Hematopoietic multipotent progenitor cell treated with erythropoietin and hydrocortisone succinate and interleukin-3 and kit ligand, for 4 days (in vitro differentiated cells): ENCODE results near the gene LMTK3.

Source experiments
- DNase-seq: peaks from one replicate; pipeline ENCODE4 v3.0.0-alpha.2; 2015

The LMTK3 gene

DNA sequence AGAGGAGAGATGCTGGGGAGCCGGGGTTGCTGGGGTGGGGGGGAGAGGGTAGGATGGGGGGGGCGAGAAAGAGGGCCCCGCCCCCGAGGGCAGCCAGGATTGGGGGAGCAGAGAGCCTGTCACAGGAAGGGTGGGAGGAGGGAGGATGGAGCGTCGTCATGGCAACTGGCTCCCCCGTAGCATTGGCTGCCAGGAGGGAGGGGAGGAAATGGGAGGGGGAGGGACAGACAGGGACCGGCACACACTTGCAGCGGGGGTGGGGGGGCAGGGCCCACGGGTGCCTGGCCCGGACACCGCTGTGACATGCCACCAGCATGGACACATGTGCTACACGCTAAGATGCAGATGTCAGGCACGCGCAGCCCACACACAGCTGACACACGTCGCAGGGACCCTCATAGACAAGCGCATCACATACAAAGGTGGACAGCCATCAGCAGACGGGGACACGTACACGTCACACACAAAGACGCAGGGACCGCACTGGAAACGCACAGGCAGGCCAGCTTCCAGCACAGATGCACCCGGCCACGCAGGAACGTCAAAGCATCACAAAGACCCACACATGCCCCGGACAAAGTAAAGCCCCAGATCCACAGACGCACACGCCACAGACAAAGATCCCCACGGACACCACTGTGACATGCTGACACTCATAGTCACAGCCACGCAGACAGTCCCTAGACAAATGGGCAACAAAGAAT, at the start of gene LMTK3:
Gene LMTK3, minus strand, starts transcription at position 36 of the 704 bp plus-strand sequence. CDS start 259 bp downstream, outside the sequence.
- peak; percentile 67 for DNase-seq

- no peak for DNase-seq
Measured at GRCh38 chr19:48561412-48561811, 49.8 kb upstream of the LMTK3 start.

DNA sequence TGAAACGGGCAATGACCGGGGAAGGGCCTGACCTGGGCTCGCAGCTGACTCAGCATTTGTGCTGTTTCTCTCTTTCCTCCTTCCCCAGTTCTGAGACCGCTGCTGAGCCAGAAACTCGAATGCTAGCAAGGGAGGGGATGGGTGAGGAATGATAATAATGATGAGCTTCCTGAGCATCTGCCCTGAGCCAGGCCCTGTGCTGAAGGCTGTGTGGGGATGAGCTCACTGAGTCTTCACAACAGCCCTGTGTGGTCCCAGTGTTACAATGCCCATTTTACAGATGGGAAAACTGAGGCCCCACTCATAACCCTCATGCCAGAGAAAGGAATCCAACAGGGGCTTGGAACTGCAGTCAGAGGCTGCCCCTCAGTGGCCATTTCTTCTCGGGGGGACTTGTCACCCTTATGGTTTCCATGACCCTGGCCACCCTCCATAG, 48.5 kb upstream of the LMTK3 start:
- DNase-seq: peak; percentile 50

GRCh38 chr19:48558018-48558684, 46.5 kb upstream of the LMTK3 start:
- DNase-seq: peak; percentile 46

DNA sequence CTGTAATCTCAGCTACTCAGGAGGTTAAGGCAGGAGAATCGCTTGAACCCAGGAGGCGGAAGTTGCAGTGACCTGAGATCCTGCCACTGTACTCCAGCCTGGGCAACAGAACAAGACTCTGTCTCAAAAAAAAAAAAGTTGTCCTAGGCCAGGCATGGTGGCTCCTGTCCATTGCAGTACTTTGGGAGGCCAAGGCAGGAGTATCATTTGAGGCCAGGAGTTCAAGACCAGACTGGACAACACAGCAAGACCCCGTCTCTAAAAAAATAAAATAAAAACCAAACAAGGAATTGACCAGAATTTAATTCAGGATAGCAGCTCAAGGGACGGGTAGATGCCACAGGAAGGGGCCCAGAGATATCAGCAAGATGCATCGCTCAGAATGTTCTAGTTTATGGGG, 45.2 kb upstream of the LMTK3 start:
- no peak for DNase-seq

DNA sequence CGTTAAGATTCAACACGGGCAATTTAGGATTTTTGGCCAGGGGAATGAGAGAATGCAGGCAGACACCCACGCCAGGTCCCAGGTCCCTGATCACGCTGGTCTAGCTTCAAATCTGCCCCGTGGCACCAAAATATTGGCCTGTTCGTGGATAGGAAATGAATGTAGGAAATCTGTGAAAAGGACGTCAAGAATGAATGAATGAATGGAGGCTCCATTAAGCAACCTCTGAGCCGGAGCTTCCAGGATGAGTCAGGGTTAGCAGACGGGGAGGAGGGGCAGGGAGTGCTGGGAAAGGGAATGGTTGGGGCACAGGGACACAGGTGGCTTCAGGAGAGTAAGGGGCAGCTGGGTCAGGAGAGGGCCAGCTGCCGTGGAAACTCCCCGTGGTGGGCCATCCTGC, 44.5 kb upstream of the LMTK3 start:
- DNase-seq: no peak

GRCh38 chr19:48554385-48555091, 42.9 kb upstream of the LMTK3 start:
- no peak for DNase-seq

GRCh38 chr19:48553676-48554384, 42.2 kb upstream of the LMTK3 start:
- no peak for DNase-seq

DNA sequence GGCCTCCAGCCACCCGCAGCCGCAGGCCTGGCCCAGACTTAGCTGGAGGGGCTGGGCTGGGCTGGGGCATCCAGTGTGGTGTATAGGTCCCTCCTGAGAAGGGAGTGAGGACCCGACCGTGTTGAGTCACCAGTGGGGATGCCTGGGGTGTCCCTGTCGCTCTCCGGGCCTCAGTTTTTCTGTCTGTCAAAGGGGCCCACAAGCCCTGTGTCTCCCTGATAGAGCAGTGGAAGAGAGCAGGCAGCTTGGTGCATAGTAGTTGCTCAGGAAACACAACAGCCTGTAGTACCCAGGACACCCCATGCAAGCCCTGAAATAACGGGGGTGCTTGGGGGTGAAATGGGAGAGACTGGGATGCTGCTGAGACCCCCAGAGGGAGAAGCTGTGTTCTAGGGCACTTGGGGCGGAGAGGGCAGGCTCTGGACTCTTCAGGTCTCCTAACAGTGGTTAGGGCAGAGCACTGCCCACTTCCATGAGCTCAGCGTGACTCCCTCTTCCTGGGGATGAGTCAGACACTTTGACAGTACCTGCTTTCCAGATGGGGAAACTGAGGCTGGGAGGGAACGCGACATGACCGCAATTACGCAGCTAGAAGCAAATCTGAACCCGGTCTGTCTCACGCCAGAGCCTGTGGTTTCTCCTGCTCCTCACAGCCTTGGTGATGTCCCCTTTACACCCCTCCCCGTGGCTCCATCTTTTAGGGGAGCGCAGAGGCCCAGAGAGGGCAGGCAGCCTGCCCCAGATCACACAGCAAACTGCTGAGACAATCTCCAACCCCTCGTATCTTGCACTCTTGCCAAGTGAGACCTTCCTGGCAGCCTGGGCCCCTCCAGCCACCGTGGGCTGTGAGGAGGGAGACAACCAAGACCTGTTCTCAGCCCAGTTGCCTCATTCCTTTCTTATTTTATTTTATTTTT, 41.0 kb upstream of the LMTK3 start:
- no peak for DNase-seq

GRCh38 chr19:48551437-48552302, 40.0 kb upstream of the LMTK3 start, which contains the start of gene SULT2B1:
TSS of gene SULT2B1 (plus strand) at chr19:48552172. CDS start at chr19:48552253, 81 bp downstream.
- DNase-seq: no peak

- DNase-seq: no peak
Measured at GRCh38 chr19:48549380-48549779, 37.7 kb upstream of the LMTK3 start.

DNA sequence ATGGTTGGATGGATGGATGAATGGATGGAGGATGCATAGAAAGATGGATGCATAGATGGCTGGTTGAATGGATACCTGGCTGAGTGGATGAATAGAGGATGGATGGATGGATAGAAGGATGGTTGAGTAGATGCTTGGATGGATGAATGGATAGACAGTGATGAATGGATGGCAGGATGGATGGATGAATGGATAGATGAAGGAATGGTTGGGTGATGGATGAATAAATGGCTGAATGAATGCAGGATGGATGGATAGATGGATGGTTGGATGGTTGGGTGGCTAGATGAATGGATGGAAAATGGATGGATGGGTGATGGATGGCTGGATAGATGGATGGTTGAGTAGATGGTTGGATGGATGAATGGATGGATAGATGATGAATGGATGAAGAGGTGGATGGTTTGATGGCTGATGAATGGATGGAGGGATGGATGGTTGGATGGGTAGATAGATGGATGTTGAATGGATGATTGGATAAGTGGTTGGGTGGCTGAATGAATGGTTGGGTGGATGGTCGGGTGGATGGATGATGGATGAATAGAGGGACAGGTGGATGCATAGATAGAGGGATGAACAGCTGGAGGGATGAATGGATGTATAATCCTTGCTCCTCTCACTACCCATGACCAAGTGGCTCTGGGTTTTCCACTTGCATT, 36.7 kb upstream of the LMTK3 start:
- no peak for DNase-seq

DNA sequence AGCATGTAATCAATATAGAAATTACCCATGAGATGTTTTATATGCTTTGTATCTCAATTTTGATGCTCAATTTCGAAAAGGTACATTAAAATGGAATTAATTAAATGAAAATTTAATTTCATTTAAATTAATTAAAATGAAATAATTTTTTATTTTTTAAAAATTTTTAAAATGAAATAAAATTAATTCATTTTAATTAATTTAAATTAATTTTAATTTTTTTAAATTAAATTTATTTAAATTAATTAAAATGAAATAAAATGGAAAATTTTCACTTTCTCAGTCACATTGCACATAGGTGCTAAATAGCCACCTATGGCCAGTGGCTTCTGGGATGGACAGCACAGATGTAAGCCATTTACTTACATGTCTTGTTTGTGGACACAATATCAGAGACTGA, 36.1 kb upstream of the LMTK3 start:
- DNase-seq: no peak

DNA sequence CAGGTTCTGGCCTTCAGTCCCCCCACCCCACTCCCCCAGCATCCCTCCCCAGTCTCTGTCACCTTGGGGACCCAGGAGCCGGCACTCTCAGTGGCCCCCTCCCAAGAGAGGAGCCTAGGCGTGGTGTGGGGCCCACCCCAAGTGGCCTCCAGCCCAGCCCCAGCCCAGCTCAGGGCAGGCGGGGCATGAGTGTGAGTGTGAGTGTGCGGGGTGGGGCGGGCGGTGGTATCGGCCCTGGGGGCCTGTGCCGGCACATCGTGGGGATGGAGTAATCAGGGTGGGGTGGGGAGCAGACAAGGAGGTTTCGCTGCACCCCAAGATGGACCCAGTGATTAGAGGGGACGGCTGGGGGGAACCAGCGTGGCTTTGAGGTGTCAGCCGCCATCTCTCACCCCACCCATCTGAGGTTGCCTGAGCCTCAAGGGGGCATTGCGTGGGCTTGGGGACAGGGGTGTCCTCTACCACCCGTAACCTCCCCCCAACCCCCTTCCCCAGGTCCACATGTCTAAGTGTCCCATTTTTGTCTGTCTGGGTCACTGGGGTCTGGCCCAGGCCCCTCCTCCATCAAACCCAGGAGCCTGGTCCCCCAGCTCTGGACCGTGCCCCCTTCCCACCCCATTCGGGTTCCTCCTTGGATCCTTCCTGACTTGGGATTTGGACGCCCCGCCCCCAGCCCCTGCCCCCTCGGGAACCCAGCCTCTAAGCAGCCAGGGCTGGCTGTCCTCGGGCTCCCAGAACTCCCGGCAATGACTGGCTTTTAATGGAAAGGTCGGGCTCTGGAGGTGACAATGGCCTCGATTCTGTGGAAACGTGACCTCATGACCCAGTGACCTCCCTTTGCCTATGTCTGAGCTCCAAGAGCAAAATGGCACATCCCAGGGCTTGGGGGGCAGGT, 33.5 kb upstream of the LMTK3 start:
- no peak for DNase-seq

- peak; percentile 34 for DNase-seq
Measured at GRCh38 chr19:48543121-48543710, 31.6 kb upstream of the LMTK3 start.

GRCh38 chr19:48541813-48542212, 30.2 kb upstream of the LMTK3 start:
- no peak for DNase-seq

GRCh38 chr19:48540110-48540509, 28.5 kb upstream of the LMTK3 start:
- DNase-seq: no peak

DNA sequence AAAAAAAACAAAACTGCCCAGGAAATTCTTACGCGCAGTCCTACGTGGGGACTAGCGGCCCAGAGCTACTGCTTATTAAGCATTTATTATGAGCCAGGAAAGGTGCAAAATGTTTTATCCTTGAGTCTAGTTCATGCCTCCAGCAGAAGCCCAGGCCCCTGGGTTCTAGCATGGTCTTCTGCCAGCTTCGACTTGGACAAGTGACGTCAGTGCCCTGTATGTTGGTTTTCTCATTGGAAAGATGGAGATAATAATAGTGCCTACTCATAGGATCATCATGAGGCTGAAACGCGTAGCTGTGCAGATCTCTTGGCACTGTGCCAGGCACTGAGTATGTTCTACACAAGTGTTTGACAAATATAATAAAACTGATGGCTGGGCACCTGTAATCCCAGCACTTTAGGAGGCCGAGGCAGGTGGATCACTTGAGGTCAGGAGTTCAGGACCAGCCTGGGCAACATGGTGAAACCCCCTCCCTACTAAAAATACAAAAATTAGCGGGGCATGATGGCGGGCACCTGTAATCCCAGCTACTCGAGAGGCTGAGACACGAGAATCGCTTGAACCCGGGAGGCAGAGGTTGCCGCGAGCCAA, 28.0 kb upstream of the LMTK3 start:
- DNase-seq: peak; percentile 49
